Stimulated activated CD4-positive, alpha-beta T cell treated with anti-CD3 and anti-CD28 coated beads, Interleukin-1b, Interleukin-23, amount 100 ng/mL, for 24 hours (primary cell): ENCODE measurements around the gene HIPK4.
"Not testable (repeated sequence)": the region's sequence is repeated elsewhere in the genome, so short reads cannot be mapped to it uniquely, and the experiment has no call there.

Experiments
- DNase-seq, 4 experiments: peaks; one replicate each; pipeline ENCODE4 v3.0.0-alpha.2; 2020; ENCODE audit warnings: low read depth in 4 of 4, low spot score in 1 of 4

The HIPK4 gene

DNA sequence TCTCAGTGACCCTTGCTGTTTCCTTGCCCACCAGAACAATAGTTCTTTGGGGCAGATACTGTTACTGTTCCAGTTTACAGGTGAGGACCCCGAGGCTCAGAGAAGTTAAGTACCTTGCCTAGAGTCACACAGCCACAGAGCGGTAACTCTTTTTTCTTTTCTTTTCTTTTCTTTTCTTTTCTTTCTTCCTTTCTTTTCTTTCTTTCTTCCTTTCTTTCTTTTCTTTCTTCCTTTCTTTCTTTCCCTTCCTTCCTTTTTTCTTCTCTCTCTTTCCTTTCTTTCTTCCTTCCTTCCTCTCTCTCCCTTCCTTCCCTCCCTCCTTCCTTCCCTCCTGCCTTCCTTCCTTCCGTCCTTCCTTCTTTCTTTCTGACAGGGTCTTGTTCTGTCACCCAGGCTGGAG lies 28.1 kb upstream of the HIPK4 start:
- no peak for DNase-seq

GRCh38 chr19:40417643-40417981 lies 27.6 kb upstream of the HIPK4 start:
- no peak for DNase-seq

DNA sequence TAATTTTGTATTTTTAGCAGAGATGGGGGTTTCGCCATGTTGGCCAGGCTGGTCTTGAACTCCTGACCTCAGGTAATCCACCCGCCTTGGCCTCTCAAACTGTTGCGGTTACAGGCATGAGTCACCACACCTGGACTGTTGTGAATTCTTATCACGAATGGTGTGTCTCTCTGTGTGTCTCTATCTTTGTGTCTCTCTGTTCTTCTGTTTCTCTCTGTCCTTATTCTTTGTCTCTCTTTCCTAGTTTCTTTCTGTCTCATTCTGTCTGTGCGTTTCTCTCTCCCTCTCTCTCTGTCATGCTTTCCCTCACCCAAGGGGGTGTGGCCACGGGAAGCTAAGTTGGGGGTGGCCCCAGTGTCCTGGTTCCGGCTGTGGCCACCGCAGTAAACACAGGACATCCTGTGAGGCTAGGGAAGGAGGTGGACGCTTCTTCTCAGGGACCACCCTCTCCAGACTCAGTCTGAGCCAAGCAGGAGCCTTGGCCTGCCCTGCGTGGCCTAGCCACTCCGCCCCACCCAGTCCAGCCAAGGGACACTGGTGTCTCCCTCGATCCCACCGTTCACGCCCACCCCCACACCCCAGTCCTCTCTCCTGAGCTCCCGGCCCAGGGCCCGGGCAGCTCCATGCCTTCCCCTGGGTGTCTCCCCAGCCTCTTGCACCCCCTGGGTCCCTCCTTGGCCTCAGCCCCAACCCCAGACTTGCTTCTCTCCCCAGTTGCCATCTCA lies 27.1 kb upstream of the HIPK4 start:
- DNase-seq, result no peak

DNA sequence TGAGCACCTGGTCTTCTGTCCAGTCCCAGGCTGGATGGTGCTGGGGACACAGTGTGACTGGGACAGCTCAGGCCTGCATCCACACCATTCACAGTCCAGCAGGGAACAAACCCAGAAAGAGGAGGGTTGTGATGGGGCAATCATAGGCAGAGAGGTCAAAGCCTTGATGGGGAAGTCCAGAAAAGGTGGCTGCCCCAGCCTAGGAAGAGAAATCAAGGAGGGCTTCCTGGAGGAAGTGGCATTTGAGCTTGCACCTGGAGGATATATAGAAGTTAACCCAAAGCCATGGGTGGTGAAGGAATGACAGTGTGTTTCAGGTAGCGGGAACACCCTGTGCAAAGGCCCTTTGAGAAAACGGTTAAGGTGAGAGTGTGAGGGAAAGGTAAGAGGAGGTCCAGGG lies 25.8 kb upstream of the HIPK4 start:
- no peak for DNase-seq

DNA sequence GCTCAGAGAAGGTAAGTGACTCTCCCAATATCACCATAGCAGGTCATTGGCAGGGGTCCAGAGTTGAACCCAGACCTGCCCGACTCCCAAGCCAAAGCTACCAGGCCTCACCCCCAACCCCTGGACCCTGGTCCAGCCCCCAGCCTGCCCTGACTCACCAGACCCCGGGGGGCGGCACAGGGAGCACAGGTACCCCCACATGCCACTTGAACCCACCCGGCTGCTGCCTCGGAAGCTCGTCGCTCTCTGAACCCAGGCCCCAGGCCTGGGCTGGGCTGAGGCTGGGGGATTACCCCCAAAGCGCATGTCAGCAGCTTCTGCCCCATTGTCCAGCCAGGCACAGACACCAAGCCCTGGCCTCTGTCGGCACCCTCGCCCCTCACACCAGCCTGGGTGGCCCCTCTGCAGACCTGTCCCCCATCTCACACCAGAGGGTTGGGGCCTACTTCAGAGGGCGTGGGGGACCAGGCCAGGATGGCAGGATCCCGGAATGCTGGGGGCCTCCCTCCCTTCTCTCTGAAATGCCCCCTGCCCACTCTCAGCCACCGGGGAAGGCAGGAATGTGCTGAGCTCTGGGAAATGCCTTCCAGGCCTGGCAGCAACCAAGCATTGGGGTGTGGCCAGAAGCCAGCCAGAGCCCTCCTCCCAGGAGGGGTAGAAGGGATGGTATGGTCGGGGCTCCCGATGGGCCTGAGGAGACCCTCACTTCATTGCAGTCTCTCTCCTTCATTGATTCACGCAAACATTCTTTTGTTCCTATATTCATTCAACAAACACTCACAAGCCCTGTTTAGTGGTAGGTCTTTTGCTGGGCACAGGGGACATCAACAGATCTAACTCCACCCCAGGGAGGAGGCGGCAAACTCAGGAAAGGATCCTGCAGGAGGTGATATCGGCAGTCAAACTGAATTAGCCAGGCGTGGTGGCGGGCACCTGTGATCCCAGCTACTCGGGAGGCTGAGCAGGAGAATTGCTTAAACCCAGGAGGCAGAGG lies 24.9 kb upstream of the HIPK4 start:
- no peak for DNase-seq

- DNase-seq, result no peak
Observed at GRCh38 chr19:40413291-40413845, 23.4 kb upstream of the HIPK4 start, which contains the start of gene PRX. PRX (minus strand) TSS chr19:40413378; CDS start chr19:40407932, 5,446 bp downstream.

- DNase-seq, result no peak
Observed at GRCh38 chr19:40412866-40413265, 22.9 kb upstream of the HIPK4 start.

GRCh38 chr19:40411958-40412499 lies 22.0 kb upstream of the HIPK4 start:
- no peak for DNase-seq

DNA sequence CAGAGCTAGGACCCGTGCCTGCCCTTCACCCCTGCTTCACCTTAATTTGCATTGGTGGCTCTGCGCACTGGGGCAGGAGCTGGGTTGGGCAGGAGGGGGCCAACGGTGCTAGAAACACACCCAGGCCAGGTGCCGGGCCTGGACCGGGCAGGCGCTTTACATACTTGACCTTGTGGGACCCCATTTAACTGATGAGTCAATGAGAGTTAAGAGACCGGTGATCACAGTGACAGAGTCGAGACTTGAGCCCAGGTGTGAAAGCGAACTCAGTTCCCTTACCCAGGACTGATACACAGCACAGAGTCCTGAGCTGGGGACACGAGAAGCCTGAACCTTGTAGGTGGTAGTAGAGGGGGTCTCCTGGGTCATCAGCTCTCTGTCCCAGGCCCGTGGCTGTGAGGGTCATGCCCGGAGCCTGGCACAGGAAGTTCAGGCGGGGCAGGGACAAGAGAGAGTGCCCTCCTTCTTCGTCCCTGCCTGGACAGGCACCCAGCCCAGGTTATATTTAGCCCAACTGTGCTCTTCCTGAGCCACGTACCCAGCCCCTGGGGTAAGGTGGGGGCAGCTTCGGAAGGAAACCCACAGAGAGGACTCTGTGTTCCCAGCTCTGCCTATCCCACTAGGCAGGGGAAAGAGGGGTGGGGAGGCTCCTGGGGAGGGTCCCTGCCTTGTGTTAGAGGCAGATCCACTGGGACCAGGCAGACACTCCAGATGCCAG lies 21.3 kb upstream of the HIPK4 start:
- DNase-seq, result no peak

DNA sequence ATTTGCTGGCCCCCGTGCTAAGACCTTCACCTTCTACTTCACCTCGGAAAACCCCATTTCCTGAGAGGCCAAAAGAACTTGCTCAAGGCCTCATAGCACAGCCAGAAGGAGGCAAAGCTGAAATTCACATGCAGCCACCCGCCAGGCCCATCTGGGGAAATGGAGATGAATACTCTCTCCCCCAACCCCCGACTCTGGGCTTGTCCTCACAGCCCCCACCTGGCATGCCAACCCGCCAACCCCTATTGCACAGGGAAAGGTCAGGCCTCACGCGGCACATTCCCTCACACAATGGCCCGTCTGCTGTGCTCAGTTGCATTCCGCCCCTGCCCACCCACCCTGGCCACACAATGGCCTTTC lies 20.0 kb upstream of the HIPK4 start:
- no peak for DNase-seq

DNA sequence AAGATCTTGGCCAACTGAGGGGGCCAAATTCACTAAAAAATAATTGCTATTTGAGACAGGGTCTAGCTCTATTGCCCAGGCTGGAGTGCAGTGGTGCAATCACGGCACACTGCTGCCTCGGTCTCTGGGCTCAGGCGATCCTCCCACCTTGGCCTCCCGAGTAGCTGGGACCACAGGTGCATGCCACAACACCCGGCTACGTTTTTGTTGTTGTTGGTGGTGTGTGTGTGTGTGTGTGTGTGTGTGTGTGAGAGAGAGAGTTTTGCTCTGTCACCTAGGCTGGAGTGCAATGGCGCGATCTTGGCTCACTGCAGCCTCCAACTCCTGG lies 18.6 kb upstream of the HIPK4 start:
- DNase-seq, result not testable (repeated sequence)

- DNase-seq, result no peak
Observed at GRCh38 chr19:40407714-40408597, 18.0 kb upstream of the HIPK4 start.

GRCh38 chr19:40403262-40403984 lies 13.4 kb upstream of the HIPK4 start:
- DNase-seq, result peak; percentile 37 to 85 (median 62)

DNA sequence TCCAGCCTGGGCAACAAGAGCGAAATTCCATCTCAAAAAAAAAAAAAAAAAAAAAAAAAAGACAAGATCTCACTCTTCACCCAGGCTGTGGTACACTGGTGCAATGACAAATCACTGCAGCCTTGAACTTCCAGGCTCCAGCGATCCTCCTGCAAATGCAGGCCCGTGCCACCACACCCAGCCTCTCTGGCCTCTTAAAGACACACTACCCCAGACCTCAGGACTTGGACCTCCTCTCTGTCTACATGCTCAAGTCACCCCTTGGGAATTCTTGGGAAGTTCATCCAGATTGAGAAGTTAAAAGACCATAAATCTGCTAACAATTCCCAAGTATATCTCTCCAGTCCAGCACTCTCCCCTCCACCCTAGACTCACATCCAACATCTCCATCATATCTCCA lies 10.6 kb upstream of the HIPK4 start:
- DNase-seq, result no peak

DNA sequence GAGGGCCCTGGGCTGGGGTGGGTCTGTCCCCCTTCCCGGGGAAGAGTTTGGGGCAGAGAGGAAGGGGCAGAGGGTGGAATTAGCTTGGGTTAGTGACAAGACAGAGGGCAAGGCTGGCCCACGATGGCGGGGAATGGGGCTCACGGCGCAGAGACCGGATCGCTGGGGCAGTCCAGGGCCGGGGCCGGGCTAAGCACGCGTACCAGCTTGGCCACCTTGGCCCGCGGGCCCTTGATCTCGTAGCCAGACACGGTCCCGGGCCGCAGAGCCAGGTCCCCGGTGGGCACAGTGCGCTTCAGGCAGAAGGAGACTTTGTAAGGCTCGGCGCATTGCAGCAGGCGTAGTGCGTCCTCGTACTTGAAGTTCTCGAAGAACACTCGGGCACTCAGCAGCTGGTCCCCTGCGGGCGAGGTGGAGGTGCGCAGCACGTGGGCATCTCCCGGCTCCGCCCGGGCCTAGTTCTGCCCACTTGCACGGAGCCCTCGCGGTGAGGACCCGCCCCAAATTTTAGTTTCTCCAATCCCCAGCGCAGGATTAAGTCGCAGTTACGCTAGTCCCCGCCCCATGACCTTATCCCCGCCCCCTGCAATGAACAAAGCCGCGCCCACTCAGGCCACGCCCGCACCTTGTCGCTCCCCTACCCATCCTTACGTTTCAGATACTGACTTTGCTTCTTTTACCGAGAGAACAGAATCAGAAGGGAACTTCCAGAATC lies 8.6 kb upstream of the HIPK4 start:
- peak in 3 of 4 experiments; percentile 22 to 56 (median 48) for DNase-seq

DNA sequence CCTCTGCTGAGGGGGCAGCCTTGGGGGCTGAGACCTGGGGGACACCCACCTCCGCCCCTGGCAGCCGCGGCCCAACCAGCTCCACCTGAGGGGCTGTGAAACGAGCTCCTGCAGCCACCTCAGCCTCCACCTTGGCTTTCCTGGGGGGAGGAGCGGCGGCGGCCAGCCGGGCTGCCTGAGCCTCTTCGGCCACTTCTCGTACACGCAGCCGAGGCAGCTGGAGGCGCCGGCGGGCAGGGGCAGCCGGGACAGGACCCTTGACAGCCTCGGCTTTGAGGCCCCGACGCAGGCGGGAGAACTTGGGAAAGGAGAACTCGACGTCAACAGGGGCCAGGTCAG lies 7.6 kb upstream of the HIPK4 start:
- DNase-seq, result no peak

DNA sequence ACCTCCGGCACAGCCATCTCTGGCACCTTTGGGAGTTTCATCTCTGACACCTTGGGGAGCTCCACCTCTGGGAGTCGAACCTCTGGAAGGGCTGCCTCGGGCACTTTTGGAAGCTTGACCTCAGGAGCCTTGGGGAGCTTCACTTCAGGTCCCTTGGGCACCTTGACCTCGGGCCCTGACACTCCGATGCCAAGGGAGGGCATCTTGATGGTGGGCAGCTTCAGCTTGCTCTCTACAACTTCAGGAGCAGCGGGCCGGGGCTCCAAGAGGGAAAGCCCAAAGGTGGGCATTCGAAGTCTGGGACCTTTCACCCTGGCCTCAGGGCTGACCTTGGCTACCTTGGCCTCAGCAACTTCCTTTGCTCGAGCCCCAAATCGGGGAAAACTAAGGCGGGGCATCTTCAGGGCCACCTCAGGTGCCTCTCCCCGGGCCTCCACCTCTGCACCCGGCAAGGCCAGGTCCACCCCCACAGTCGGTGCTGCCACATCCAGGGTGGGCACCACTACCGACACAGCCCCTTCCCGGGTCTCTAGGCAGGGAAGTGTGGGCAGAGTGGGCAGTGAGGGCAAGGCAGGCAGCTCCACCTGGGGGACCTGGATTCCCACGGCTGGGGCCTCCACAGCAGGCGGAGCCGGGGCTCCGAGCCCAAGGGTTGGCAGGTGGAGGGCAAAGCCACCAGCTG lies 7.0 kb upstream of the HIPK4 start:
- DNase-seq, result no peak

DNA sequence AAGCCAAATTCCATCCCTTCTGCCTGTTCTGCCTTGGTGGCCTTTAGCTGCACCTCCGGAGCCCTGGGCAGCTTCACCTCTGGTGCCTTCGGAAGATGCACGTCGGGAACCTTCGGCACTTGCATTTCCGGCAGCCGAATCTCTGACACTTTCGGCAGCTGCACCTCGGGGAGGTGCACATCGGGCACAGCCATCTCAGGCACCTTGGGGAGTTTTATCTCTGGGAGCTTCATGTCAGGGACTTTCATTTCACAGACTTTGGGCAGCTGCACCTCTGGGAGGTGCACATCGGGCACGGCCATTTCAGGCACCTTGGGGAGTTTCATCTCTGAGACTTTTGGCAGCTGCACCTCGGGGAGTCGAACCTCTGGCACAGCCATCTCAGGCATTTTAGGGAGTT lies 6.0 kb upstream of the HIPK4 start:
- DNase-seq, result no peak

DNA sequence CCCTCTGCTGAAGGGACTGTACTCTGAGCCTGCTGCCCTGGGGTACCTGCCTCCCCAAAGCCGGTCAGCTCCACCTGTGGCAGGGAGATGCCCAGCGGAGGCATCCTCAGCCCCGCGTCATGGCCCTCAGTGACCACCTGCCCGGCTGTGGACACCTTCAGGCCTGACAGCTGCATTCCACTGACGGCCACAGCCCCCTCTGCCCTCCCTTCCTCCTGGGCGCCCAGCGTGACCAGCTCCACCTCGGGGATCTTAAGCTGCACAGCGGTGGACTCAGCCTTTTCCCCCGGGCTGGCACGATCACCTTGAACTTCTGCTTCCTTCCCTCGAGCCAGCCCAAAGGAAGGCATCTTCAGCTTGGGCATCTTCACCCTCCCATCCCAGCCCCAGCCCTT lies 4.8 kb upstream of the HIPK4 start:
- no peak for DNase-seq
